NCI-H146 treated with DMSO at 0.1 percent for 48 hours (cell line): ENCODE measurements around the gene TUBA1C.
A peak's percentile ranks its signal among the peaks of the same experiment; 100 is the strongest.
"Not testable (repeated sequence)": the region's sequence is repeated elsewhere in the genome, so short reads cannot be mapped to it uniquely, and the experiment has no call there.

Experiments
- DNase-seq: peaks from one replicate; lab custom pipeline; 2025; ENCODE audit not compliant: unreplicated experiment; lab: John Stamatoyannopoulos, UW

Gene TUBA1C

DNA sequence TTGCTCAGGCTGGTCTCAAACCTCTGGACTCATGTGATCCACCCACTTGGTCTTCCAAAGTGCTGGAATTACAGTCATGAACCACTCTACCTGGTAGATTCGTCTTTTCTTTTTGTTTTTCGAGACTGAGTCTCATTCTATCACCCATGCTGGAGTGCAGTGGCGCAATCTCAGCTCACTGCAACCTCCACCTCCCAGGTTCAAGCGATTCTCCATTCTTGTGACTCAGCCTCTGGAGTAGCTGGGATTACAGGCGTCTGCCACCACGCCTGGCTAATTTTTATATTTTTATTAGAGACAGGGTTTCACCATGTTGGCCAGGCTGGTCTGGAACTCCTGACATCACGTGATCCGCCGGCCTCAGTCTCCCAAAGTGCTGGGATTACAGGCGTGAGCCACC, 9.4 kb upstream of the TUBA1C start:
- DNase-seq, result not testable (repeated sequence)

- no peak for DNase-seq
Measured at GRCh38 chr12:49255857-49256637, 8.8 kb upstream of the TUBA1C start.

DNA sequence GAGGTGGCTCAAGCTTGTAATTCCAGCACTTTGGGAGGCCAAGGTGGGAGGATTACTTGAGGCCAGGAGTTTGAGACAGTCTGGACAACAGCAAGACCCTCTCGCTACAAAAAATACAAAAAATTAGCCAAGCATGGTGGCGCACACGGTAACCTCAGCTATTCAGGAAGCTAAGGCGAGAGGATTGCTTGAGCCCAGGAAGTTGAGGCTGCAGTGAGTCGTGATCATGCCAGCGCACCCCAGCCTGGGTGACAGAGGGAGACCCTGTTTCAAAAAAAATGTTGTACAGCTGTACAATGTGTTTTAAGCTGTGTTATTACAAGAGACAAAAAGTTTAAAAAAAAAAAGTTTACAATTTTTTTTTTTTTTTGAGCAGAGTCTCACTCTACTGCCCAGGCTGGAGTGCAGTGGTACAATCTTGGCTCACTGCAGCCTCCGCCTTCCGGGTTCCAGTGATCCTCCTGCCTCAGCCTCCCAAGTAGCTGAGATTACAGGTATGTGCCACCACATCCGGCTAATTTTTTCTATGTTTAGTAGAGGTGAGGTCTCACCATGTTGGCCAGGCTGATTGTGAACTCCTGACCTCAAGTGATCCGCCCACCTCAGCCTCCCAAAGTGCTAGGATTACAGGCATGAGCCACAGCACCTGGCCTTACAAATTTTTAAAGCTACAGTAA, 7.2 kb upstream of the TUBA1C start:
- DNase-seq, result not testable (repeated sequence)

DNA sequence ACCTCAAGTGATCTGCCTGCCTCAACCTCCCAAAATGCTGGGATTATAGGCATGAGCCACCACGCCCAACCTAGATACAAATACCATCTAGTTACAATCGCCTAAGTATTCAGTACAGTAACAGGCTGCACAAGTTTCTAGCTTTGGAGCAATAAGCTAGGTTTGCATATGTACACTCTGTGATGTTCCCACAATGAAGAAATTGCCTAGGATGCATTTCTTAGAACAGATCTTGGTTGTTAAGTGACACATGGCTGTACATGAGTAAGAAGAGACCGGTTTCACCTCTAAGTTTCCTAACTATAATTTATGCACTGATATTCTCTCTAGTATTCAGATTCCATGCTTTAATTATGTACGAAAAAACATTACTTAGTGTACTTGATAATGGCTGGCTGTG, 5.4 kb upstream of the TUBA1C start:
- DNase-seq, result no peak

DNA sequence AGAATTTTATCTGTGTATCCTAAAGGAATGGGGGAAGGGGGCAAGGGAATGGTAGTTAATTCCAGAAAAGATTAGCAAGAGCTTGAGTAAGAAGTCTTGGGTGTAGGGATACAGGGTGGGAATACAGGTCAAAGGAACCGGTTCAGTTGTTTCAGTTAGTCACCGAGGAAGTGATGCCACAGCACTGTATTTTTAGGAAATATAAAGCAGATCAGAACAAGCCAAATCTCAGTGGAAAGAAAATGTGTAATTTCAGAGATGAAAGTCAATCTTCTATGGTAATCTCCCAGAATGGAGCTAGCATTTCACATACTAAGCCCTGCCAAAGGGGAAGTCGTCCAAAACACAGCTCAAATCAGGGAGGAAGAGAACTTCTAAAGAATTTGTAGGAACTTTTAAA, 4.7 kb upstream of the TUBA1C start:
- DNase-seq, result no peak

- no peak for DNase-seq
Measured at GRCh38 chr12:49260571-49261363, 4.1 kb upstream of the TUBA1C start.

DNA sequence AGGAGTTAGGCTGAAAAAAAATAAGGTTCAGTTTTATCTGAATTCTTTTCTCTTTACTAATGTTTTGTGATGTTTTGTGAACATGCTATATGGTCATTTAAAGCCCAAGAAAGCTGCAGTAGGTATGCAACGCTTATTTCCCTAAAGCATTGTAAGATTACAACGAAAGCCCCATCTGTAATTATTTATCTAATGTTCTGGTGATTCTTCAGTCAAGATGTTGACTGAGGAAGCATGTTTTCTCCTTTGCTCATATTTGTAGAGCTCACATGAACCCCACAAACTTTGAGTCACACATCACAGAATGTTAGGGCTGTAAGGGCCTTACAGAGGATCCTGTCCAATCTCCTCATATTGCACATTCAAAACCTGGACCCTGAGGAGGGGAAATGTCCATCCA, 3.2 kb upstream of the TUBA1C start:
- no peak for DNase-seq

- no peak for DNase-seq
Measured at GRCh38 chr12:49263400-49263763, 1.5 kb upstream of the TUBA1C start.

DNA sequence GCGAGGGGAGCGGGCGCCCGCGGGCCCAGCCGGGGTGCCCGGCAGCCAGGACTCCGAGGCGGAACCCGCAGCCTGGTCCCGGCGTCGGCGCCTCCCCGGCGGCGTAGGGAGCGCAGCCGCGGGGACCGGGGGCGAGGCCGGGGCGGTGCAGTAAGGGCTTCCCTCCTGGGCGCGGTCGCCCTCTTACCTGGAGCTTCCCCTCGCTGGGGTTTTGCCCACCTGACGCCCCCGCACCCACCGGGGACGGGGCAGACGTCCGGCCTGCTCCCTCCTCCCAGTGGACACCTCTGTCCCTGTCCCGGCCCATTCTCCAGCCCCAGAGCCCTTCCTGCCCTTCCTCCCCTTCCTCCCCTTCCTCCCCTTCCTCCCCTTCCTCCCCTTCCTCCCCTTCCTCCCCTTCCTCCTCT, 413 bp upstream of the TUBA1C start:
- DNase-seq, result no peak

DNA sequence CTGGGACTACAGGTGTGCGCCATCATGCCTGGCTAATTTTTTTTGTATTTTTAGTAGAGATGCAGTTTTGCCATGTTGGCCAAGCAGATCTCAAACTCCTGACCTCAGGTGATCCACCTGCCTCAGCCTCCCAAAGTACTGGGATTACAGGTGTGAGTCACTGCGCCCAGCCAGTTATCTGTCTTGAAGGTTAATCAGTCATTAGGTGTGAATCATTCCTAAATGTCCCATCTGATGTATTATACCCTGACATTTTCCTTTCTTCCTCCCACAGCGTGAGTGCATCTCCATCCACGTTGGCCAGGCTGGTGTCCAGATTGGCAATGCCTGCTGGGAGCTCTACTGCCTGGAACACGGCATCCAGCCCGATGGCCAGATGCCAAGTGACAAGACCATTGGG, 4.3 kb downstream of the TUBA1C start:
- not testable (repeated sequence) for DNase-seq

GRCh38 chr12:49272790-49273725, 8.2 kb downstream of the TUBA1C start:
- no peak for DNase-seq

DNA sequence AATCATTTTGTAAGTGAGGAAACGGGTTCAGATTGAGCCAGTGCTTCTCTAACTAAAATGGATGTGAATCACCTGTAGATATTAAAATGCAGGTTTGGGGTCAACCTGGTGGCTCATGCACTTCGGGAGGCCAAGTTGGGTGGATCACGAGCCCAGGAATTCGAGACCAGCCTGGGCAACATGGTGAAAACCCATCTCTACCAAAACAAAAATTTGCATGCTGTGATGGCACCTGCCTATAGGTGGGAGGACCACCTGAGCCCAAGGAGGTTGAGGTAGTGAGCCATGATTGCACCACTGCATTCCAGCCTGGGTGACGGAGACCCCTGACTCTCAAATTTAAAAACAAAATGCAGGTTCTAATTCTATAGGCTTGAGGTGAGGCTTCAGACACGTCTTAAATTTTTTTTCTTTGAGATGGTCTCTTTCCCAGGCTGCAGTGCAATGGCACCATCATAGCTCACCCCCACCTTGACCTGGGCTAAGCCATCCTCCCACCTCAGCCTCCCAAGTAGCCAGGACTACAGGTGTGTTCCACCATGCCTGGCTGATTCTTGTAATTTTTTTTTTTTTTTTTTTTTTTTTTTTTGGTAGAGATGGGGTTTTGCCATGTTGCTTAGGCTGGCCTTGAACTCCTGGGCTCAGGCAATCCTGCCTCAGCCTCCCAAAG, 9.0 kb downstream of the TUBA1C start:
- no peak for DNase-seq

- no peak for DNase-seq
Measured at GRCh38 chr12:49274396-49275069, 9.7 kb downstream of the TUBA1C start.

GRCh38 chr12:49276304-49277290, 11.7 kb downstream of the TUBA1C start:
- no peak for DNase-seq

DNA sequence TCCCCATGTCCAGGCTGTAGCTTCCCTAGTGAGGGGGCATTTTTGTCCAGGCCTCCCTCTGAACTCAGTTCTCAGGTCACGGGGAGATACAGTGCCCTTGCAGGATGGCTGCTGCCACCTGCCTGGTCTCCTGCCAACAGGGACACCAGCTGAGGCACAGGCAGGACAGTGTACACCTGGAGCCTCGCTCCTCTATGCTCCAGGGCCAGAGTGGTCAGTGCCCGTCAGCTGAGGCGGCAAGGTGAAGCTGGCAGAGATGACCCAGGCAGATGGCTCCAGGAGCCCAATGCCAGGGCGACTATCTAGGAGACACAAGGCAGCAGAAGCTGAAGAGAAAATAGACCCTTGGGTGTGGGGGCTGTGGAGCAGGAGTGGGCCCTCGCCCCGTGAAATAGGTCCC, 12.6 kb downstream of the TUBA1C start:
- no peak for DNase-seq

DNA sequence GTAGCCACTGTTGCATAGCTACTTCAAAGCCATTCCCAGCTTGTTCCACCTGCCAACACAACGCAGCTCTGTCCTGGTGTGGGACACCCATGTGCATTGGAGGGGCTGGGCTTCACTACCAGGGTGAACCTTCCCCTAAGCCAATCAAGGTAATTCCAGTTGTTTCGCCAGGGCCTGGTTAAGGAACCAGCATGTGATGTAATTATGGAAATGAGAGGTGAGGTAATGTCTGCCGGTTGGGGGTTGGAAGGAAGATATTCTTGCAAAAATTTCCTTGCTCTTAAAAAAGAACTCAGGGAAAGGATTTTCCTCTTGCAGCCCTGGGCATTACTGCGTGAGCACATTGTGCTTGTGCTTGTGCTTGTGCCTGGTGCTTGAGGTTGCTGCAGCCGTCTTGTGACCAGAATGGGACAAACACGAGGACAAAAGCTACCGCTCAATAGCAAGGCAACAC, 14.9 kb downstream of the TUBA1C start:
- peak; percentile 34 for DNase-seq

DNA sequence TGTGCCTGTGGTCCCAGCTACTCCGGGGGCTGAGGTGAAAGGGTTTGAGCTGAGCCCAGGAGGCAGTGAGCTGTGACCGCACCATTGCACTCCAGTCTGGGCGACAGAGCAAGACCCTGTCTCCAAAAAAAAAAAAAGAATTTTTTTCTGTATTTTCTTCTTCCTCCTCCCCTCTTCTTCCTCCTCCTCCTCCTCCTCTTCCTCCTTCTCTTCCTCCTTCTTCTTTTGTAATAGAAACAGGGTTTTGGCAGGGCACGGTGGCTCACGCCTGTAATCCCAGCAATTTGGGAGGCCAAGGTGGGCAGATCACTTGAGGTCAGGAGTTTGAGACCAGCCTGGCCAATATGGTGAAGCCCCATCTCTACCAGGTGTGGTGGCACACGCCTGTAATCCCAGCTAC, 15.7 kb downstream of the TUBA1C start:
- DNase-seq, result not testable (repeated sequence)

- DNase-seq, result no peak
Measured at GRCh38 chr12:49282302-49282701, 17.4 kb downstream of the TUBA1C start.
